Measurements from ENCODE around the gene SOX18. TPM values are rescaled to one million over a fixed set of nuclear protein-coding genes. Genes with fewer than 3 reads are reported as not detected.

The SOX18 gene
- total and polyA plus RNA-seq, 2 experiments from 2014 or later = 0.21 TPM; not detected in 1

- TF ChIP-seq REST (IDR thresholded peaks at IDR 0.05; ENCODE audit: unreplicated experiment) = no peak
- TF ChIP-seq POLR2AphosphoS5 (IDR thresholded peaks at IDR 0.05; ENCODE audit: low read depth) = no peak
- TF ChIP-seq STAT1 (IDR thresholded peaks at IDR 0.05; ENCODE audit: unreplicated experiment) = no peak
- TF ChIP-seq ETS1 (IDR thresholded peaks at IDR 0.05) = no peak
Observed at GRCh38 chr20:64069209-64069613, 19.8 kb upstream of the SOX18 start (continued).

DNA sequence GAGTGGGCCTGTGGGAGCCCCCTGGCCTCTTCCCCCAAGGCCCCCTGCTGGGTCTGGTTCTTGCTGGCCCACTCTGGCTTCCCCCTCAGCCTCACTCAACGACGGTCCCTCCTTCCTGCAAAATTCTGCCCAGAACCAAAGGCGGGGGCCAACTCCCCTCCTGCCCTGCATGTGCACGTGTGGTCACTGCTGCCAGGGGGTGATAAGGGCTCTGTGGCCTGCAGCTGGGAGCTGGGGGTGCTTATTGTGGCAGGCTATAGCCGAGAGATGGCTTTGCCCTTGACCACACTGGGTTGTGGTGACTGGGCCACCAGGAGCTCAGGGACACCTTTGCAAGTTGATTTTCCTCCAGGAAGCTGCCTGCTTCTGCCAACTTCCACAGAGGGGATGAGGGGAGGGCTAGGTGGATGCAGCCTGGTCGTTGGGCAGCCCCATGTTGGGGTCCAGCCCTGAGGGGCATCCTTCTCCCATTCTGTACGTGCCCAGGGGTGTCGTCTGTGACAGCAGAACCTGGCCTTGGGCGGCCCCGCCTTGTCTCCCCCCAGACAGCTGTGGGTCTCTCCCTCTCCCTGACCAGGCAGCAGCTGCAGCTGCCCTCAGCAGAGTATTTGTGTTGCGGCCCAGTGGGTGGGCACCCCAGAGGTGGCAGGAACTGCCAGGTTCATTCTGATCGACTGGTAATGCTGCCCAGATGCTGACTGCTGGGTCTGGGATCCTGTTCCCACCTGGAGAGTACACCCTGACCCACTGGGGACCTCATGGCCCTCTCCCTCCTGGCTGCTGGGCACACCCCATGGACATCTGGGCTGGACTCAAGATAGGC is 19.2 kb upstream of the SOX18 start:
- H3K36me3 ChIP-seq (ENCODE audit: insufficient read depth) = no peaks in the 10 kb centered on the region
- no peak overlapping the region for H3K4me3 Mint-ChIP-seq
- TF ChIP-seq EZH2phosphoT487 (IDR thresholded peaks at IDR 0.05; ENCODE audit: unreplicated experiment) = no peak
- no peak for TF ChIP-seq POLR2AphosphoS5 (IDR thresholded peaks at IDR 0.05; ENCODE audit: low read depth)
- no peak for TF ChIP-seq ZNF462 (CRISPR knock-in tag; IDR thresholded peaks at IDR 0.05)
- no peak for TF ChIP-seq CREB1 (CRISPR knock-in tag; IDR thresholded peaks at IDR 0.05; ENCODE audit: low read depth)
- TF ChIP-seq NANOG (IDR thresholded peaks at IDR 0.05; ENCODE audit: borderline replicate concordance) = no peak
- TF ChIP-seq CTCF (conservative IDR thresholded peaks at IDR 0.05; ENCODE audit: low read depth in 2 of 2) = no peak
- TF ChIP-seq JUNB (IDR thresholded peaks at IDR 0.05; ENCODE audit: unreplicated experiment) = no peak
- TF ChIP-seq ZNF331 (CRISPR knock-in tag; IDR thresholded peaks at IDR 0.05; ENCODE audit: low read depth) = no peak
- no peak for TF ChIP-seq EZH2 (IDR thresholded peaks at IDR 0.05; ENCODE audit: low read depth, unreplicated experiment)

More for the DNA sequence above, 19.2 kb upstream of the SOX18 start:
- H2AFZ ChIP-seq = no peak overlapping the region
- Mint-ChIP-seq H3K27me3 (ENCODE audit: insufficient read depth, low read depth, poor library complexity) (peaks cover 14% of the 10 kb centered on the region), H3K4me1 (peaks cover 27% of the 10 kb centered on the region), H3K27ac (no peak overlapping the region), H3K36me3 (ENCODE audit: low read depth) (peaks cover 2% of the 10 kb centered on the region; the same call in 1 of the 3 replicates), H3K9me3 (no peaks in the 10 kb centered on the region)
- no peak overlapping the region for H3K27ac ChIP-seq (ENCODE audit: low read depth)
- H4K20me1 ChIP-seq (replicated peaks; ENCODE audit: insufficient read depth) = no peaks in the 10 kb centered on the region
- no peaks in the 10 kb centered on the region for H3F3A ChIP-seq (replicated peaks; ENCODE audit: low read depth)
- DNase-seq (ENCODE audit: low spot score) (no peak), ATAC-seq (no peak)
- no peak overlapping the region for H3K4me3 ChIP-seq
- no peaks in the 10 kb centered on the region for H3K9me2 ChIP-seq (ENCODE audit: insufficient read depth)
- H3K79me2 ChIP-seq (replicated peaks; ENCODE audit: insufficient read depth) = no peaks in the 10 kb centered on the region
- no peaks in the 10 kb centered on the region for H3K27me3 ChIP-seq (ENCODE audit: insufficient read depth)
- H3K4me1 ChIP-seq (ENCODE audit: insufficient read depth) = peaks cover 11% of the 10 kb centered on the region; the same call in 1 of the 2 replicates
- no peak overlapping the region for H3K4me2 ChIP-seq

All from GM23338 (cell line).